SKM-1 treated with dmso at 0.1 percent for 144 hours (cell line): Measurements from ENCODE around the gene MUC20.
"Not testable (repeated sequence)": the region's sequence is repeated elsewhere in the genome, so short reads cannot be mapped to it uniquely, and the experiment has no call there.

Experiments
- DNase-seq: peaks from one replicate; lab custom pipeline; 2025; ENCODE audit not compliant: unreplicated experiment; lab: John Stamatoyannopoulos, UW

The MUC20 gene

DNA sequence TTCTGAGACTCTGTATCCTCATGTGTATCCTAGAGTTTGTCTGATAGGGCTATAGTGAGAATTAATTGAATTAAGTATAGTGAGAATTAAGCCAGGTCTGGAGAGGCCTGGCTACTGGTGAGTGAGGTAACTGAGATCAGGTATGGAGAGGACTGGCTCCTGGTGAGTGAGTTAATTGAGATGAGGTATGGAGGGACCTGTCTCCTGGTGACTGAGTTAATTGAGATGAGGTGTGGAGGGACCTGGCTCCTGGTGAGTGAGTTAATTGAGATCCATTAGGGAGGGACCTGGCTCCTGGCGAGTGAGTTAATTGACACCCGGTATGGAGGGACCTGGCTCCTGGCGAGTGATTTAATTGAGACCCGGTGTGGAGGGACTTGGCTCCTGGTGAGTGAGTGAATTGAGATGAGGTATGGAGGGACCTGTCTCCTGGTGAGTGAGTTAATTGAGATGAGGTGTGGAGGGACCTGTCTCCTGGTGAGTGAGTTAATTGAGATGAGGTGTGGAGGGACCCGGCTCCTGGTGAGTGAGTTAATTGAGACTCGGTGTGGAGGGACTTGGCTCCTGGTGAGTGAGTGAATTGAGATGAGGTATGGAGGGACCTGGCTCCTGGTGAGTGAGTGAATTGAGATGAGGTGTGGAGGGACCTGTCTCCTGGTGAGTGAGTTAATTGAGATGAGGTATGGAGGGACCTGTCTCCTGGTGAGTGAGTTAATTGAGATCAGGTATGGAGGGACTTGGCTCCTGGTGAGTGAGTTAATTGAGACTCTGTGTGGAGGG, 10.5 kb upstream of the MUC20 start:
- DNase-seq = not testable (repeated sequence)

DNA sequence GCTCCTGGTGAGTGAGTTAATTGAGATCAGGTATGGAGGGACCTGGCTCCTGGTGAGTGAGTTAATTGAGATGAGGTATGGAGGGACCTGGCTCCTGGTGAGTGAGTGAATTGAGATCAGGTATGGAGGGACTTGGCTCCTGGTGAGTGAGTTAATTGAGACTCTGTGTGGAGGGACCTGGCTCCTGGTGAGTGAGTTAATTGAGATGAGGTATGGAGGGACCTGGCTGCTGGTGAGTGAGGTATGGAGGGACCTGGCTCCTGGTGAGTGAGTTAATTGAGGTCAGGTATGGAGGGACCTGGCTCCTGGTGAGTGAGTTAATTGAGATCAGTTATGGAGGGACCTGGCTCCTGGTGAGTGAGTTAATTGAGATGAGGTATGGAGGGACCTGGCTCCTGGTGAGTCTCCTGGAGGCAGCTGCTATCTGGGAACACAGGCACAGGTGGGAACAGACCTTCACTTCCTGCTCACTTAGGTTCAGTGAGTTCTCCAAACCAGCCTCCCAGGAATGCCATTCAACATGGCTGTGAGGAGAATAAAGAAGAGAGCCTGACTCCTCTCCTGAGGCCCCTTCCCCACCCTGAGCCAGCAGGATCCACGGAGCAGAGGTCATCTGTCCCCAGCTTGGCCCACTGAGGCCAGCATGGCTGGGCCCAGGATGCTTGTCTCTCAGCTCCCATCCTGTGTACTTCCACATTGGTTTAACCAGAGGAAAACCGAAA, 9.5 kb upstream of the MUC20 start:
- not testable (repeated sequence) for DNase-seq

DNA sequence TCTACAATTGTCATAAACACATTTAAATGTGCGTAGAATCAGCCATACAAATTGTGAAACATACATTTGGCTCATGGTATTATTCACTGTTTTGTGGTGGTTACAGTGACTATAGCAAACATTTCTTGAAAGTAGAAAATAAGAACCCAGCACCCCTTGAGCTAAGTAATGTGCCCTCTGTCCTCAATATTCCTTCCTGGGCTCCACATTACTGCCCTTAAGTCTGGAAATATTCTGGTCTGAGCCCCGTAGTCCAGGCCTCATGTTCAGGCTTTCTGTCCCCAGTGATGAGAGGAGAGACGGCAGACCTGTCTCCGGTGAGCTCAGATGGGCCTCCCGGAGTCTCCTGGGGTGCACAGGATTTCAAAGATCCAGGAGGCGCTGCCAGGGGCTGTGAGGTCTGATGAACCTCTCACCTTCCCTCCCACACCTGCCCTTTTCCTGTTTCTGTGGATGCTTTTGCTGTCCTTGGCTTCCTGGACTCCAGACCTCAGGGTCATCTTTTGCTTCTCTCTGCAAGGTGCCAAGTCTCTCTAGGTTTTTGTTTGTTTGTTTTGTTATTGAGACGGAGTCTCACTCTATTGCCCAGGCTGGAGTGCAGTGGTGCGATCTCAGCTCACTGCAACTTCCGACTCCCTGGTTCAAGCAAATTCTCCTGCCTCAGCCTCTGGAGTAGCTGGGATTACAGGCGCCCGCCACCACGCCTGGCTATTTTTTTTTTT, 8.8 kb upstream of the MUC20 start:
- DNase-seq = no peak

DNA sequence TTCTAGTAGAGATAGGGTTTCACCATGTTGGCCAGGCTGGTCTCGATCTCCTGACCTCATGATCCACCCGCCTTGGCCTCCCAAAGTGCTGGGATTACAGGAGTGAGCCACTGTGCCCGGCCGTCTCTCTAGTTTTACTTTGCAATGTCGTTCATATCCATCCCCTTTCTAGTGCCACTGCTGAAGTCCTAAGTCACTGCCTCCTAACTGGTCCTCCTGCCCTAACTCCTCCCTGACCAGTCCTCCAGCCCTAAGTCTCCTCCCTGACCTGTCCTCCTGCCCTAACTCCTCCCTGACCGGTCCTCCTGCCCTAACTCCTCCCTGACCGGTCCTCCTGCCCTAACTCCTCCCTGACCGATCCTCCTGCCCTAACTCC, 8.3 kb upstream of the MUC20 start:
- DNase-seq = not testable (repeated sequence)

DNA sequence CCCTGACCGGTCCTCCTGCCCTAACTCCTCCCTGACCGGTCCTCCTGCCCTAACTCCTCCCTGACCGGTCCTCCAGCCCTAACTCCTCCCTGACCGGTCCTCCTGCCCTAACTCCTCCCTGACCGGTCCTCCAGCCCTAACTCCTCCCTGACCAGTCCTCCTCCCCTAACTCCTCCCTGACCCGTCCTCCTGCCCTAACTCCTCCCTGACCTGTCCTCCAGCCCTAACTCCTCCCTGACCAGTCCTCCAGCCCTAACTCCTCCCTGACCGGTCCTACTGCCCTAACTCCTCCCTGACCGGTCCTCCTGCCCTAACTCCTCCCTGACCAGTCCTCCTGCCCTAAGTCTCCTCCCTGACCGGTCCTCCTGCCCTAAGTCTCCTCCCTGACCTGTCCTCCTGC, 7.6 kb upstream of the MUC20 start:
- DNase-seq = not testable (repeated sequence)

DNA sequence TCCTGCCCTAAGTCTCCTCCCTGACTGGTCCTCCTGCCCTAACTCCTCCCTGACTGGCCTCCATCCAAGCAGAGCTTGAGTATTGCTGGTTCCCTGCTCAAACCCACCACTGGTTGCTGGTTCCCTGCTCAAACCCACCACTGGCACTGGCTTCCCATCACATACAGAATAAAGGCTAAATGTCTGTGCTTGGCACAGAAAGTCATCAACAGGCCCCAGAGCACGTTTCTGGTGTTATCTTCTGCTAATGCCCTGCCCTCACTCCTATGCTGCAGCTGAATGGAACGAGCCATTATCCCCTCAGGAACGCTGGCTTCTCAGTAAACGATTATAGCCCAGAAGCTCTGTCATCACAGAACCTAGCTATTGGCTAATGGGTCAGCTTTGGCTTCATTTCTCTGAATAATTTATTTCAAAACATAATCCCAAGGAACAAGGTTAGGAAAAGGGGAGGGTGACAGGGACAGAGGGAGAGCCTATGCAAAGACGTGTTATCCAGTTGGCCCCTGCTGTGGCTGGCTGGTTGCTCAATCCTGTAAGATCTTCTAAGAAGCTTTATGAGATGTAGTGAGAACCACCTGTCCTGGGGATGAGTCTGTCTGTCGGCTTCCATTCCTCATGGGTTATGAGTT, 6.3 kb upstream of the MUC20 start:
- DNase-seq = no peak

DNA sequence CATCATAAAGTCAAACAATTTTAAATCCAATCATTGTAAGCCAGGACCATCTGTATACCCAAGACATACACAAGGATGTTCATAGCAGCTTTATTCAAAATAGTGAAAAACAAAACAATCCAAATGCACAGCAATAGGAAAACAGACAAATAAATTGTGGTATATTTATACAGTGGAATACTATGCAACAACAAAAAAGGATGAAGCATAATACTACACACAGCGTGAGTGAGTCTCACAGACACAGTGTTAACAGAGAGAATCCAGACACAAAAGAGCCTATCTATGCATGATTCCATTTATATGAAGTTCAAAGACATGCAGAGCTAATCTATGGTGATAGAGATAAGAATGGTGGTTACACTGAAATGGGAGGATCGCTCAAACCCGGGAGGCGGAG, 5.6 kb upstream of the MUC20 start:
- no peak for DNase-seq

DNA sequence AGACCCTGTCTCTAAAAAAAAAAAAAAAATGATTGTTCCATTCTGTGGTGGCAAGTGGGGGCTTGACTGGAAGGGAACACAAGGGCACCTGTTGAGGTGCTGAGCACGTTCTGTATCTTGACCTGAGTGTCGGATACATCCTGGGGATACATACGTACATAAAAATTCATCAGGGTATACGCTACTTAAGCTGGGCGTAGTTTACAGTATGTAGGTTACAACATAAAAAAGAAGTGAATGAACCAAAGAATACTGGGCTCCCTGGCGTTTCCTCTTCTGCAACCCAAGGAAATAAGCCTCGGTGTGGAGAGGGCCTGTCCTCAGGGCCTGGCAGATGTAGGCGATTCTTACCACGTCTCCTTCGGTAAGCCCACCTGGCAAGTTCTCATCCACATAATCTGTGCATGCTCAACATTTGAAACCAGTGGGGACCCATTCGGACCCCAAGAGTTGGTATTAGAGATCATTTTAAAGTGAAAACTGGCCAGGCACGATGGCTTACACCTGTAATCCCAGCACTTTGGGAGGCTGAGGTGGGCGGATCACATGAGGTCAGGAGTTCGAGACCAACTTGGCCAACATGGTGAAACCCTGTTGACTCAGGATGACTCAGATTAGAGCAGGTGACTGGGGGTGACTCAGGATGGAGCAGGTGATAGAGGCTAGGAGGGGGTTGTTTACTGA, 5.1 kb upstream of the MUC20 start:
- no peak for DNase-seq

DNA sequence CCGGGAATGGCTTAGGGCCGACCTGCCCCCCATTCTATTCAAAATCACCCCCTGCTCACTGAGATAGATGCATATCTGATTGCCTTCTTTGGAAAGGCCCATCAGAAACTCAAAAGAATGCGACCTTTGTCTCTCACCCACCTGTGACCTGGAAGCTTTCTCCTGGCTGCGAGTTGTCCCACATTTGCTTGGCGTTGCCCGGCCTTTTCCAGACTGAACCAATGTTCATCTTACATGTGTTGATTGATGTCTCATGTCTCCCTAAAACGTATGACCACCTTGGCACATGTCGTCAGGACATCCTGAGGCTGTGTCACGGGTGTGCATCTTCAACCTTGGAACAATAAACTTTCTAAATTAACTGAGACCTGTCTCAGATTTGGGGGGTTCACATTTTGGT, 3.4 kb upstream of the MUC20 start:
- DNase-seq = no peak

DNA sequence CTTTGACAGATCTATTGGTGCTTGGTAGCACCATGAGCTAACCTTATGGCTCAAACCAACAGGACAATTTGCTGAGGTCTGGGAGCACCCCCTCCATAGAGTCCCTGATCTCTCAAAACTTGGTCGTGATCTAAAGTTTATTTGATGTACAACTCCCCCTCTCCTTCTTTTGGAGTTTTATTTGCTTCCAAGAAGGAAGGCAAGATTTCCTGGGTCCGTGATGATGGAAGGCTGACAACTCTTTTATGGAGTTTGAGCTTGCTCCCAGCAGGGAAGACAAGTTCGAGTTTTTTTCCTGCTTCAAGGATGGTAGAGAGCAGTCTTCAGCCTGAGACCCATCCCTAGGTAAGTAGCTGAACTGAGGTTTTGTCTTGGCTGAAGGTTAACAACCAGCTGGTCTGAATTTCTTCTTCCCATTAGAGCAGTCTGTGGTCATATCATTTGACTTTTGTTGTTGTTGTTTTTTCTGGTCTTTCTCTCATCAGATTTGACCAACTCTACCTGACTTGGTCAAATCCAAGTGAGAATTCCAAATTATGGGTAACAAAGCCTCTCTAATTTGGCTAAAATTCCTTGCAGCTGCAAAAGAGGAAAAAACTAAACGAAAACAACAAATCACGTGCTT, 2.8 kb upstream of the MUC20 start:
- no peak for DNase-seq

DNA sequence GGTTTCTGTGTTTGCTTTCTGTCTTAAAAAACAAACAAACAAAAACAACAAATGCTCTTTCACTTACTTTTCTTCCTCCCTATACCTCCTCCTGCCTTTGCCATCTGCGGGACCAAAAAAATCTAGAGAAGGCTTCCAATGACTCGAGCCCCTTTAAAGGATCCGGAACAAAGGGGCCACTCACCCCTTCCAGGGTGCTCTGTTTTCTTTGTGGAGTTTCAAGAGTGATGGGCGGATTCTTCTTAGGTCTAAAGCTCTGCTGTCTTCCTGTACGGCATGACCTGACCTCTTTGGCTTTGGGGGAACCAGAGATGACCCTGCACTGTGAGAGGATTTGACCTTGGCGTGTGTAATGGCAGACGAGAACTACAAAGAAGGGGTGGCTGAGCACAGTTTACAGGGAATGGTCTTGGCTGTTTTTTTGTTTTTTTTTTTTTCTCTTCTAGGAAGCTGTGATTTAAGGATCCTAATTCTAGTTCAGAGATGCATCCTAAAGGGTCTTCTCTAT, 2.2 kb upstream of the MUC20 start:
- no peak for DNase-seq

DNA sequence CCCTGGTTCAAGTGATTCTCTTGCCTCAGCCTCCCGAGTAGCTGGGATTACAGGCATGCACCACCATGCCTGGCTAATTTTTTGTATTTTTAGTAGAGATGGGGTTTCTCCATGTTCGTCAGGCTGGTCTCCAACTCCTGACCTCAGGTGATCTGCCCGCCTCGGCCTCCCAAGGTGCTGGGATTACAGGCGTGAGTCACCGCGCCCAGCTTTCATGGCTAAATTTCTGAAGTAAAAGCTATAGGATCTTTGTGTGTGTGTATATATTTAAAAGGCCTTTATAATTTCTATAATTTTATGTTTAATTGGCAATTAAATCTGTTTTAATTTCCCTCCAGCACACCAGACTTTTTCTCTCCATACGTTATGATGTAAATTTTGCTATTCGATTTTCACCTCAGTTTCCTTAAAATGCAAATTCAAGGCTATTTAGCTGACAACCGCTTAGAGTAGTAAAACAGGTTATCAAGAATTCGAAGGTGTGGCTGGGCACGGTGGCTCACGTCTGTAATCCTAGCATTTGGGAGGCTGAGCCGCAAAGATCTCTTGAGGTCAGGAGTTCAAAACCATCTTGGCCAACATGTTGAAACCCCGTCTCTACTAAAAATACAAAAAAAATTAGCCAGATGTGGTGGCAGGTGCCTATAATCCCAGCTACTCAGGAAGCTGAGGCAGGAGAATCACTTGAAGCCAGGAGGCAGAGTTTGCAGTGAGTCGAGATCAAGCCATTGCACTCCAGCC, 1.1 kb upstream of the MUC20 start:
- DNase-seq = not testable (repeated sequence)

DNA sequence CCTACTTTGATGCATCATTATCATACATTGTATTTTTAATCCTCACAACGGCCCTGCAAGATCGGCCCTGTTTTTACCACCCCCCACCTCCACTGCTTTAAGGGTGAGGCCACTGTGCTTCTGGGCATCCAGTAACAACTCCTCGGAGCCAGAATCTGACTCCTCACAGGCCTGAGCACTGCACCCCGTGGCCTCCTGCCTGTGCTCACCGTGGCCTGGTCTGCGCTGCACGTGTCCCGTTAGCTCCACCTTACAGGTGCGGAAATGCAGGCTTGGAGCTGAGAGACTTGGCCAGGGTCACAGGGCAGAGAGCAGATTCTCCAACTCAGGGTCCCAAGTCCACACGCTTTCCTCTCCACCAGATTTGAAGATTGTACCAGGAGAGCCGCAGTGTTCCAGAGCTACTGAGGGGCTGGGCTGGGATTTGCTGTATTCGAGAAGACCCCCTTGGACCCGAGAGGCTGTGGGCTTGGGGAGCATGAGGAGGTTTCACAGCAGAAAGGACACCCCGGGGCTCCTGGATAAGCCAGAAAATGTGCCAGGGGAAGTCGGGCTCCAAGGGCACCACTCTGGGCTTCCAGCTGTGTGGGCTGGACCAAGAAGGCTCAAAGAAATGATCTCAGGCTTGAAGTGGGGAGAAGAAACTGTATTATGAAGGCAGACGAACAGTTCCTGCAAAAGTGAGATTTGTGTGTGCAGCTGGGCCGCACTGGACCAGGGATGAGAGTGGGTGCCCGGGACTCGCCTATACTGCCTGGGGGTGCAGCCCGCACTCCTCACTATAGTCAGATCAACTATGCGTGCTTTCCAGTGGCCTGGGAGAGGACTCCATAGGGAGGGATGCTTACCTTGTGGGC, 1.6 kb downstream of the MUC20 start:
- DNase-seq = not testable (repeated sequence)

DNA sequence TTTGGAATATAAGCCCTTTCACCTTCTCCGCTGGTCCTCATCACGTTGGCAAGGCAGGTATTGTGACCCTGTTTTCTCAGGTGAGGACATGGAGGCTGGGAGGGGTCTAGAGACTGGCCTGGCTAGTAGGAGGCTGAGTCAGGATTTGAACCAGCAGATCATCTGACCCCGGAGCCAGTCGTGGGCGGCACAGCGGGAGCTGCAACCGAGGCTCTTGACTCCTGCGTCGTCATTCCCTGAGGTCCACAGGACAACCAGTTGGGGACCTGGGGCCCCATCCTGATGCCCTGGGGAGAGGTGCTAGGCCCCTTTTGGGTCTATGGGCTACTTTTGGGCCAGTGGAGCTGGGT, 2.2 kb downstream of the MUC20 start:
- not testable (repeated sequence) for DNase-seq

DNA sequence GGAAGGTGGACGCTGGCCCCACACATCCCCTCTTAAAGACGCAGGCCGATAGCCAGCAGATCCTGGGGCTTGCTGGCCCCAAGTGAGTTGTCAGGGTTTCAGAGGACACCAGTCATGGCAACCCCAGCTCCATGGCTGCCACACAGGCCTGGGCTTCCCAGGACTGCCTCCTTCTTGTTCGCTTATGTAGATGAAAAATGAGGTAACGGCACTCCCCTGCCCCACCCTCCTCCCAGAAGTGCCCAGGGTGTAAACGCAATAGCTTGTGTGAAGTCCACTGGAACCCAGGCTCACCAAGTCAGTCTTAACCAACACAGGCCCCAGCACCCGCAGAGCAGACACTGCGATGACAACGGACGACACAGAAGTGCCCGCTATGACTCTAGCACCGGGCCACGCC, 3.6 kb downstream of the MUC20 start:
- DNase-seq = not testable (repeated sequence)

DNA sequence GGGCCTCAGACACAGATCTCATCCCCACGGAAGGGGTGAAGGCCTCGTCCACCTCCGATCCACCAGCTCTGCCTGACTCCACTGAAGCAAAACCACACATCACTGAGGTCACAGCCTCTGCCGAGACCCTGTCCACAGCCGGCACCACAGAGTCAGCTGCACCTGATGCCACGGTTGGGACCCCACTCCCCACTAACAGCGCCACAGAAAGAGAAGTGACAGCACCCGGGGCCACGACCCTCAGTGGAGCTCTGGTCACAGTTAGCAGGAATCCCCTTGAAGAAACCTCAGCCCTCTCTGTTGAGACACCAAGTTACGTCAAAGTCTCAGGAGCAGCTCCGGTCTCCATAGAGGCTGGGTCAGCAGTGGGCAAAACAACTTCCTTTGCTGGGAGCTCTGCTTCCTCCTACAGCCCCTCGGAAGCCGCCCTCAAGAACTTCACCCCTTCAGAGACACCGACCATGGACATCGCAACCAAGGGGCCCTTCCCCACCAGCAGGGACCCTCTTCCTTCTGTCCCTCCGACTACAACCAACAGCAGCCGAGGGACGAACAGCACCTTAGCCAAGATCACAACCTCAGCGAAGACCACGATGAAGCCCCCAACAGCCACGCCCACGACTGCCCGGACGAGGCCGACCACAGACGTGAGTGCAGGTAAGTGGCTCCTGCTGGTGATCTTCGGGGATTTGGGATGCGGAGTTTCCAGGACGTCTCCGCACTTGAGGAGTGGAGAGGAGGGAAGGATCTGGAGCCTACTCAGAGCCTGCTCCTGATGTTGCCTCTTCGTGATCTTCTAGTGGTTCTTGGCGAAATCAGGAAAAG, 5.3 kb downstream of the MUC20 start:
- DNase-seq = not testable (repeated sequence)

DNA sequence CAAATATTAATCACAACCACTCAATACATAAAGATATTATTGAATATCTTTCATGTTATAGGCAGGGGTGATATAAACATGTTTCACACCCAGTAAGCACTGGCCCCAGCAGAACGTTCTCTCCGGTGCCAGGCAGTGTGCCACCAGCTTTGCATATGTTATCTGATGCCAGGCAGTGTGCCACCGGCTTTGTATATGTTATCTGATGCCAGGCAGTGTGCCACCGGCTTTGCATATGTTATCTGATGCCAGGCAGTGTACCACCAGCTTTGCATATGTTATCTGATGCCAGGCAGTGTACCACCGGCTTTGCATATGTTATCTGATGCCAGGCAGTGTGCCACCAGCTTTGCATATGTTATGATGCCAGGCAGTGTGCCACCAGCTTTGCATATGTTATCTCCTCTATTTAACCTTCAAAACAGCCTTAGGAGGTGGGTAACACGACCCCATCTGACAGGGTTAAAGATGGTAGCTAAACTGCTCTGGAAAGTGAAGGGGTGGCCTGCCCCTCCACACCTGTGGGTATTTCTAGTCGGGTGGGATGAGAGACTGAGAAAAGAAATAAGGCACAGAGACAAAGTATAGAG, 6.9 kb downstream of the MUC20 start:
- no peak for DNase-seq
